Smooth muscle cell (in vitro differentiated cells): ENCODE measurements around the gene SLC10A2. TPM values are rescaled to one million over a fixed set of nuclear protein-coding genes. Genes with fewer than 3 reads are reported as not detected.

Experiments used
- DNase-seq: peaks from one replicate; lab custom pipeline; 2025; ENCODE audit not compliant: unreplicated experiment; lab: John Stamatoyannopoulos, UW
- H2AFZ ChIP-seq: fragments of 200-600 bp; sonication (generic); 2 replicates; pipeline ENCODE4 v1.6.0; 2016; ENCODE audit warnings: antibody characterized with exemption, low read depth, mild to moderate bottlenecking
- H3F3A ChIP-seq: fragments of 200-600 bp; sonication (generic); 2 replicates; pipeline ENCODE4 v1.6.0; 2017; ENCODE audit warnings: antibody characterized with exemption, low read depth
- H3K27ac ChIP-seq: fragments of 200-600 bp; sonication (generic); 2 replicates; pipeline ENCODE4 v1.5.1; 2016; ENCODE audit warnings: low read depth, mild to moderate bottlenecking
- H3K27me3 ChIP-seq: fragments of 200-600 bp; sonication (generic); 2 replicates; pipeline ENCODE4 v1.6.1; 2016; ENCODE audit warnings: low read depth, mild to moderate bottlenecking
- H3K36me3 ChIP-seq: fragments of 200-600 bp; sonication (generic); 2 replicates; pipeline ENCODE4 v1.5.1; 2016; ENCODE audit warnings: low read depth
- H3K4me1 ChIP-seq: fragments of 200-600 bp; sonication (generic); 2 replicates; pipeline ENCODE4 v1.5.1; 2016; ENCODE audit warnings: low read depth
- H3K4me2 ChIP-seq: fragments of 200-600 bp; sonication (generic); 2 replicates; pipeline ENCODE4 v1.6.0; 2016; ENCODE audit warnings: mild to moderate bottlenecking
- H3K4me3 ChIP-seq: fragments of 200-600 bp; sonication (generic); 2 replicates; pipeline ENCODE4 v1.5.1; 2016; ENCODE audit warnings: mild to moderate bottlenecking
- H3K79me2 ChIP-seq: fragments of 200-600 bp; sonication (generic); 2 replicates; pipeline ENCODE4 v1.6.0; 2016; ENCODE audit warnings: low read depth, mild to moderate bottlenecking
- H3K9ac ChIP-seq: fragments of 200-600 bp; sonication (generic); 2 replicates; pipeline ENCODE4 v1.6.0; 2016; ENCODE audit warnings: low read depth
- H3K9me3 ChIP-seq: fragments of 200-600 bp; sonication (generic); replicated peaks from 2 replicates; pipeline ENCODE4 v1.5.1; 2016; ENCODE audit warnings: low read depth
- H4K20me1 ChIP-seq: fragments of 200-600 bp; sonication (generic); 2 replicates; pipeline ENCODE4 v1.6.0; 2016; ENCODE audit warnings: low read depth
- CTCF ChIP-seq: fragments of 200-600 bp; sonication (generic); IDR thresholded peaks from 2 replicates; pipeline ENCODE4 v1.5.1; 2017; ENCODE audit warnings: borderline replicate concordance, mild to moderate bottlenecking, antibody characterized with exemption; ENCODE audit not compliant: insufficient read depth, poor library complexity, severe bottlenecking
- WGBS: methylation state at CpG from one replicate; pipeline ENCODE4 v1.1.7; 2016; ENCODE audit warnings: low lambda C conversion rate; 5-methylcytosine and 5-hydroxymethylcytosine counted together
- polyA plus RNA-seq: library from polyadenylated mRNA; unstranded; fragments of >200 nt; fragmentation: Nextera tagmentation; extraction: Ambion mirVana; gene quantifications from 2 replicates; pipeline ENCODE4 v1.2.1, GENCODE V29; 2016
- total RNA-seq: library from RNA; depleted of rRNA; stranded (reverse); fragments of >200 nt; gene quantifications from 2 replicates; pipeline ENCODE4 v1.2.3, GENCODE V29; 2014

SLC10A2 gene
- total and polyA plus RNA-seq, 2 experiments from 2014 or later: not detected

GRCh38 chr13:102999499-102999898 is 66.7 kb downstream of the SLC10A2 start:
- no peak for TF ChIP-seq CTCF
- H3F3A ChIP-seq: no peaks in the 10 kb centered on the region
- no peaks in the 10 kb centered on the region for H3K4me1 ChIP-seq
- H4K20me1 ChIP-seq: no peaks in the 10 kb centered on the region
- no peak overlapping the region for H3K4me3 ChIP-seq
- no peak overlapping the region for H3K4me2 ChIP-seq
- H2AFZ ChIP-seq: no peak overlapping the region
- H3K9ac ChIP-seq: no peak overlapping the region
- no peaks in the 10 kb centered on the region for H3K9me3 ChIP-seq
- no peak for DNase-seq
- WGBS: 77% methylated on average over 2 of the region's 2 CpGs
- H3K27ac ChIP-seq: no peak overlapping the region
- no peaks in the 10 kb centered on the region for H3K36me3 ChIP-seq
- H3K79me2 ChIP-seq: no peaks in the 10 kb centered on the region
- H3K27me3 ChIP-seq: peaks cover 59% of the 10 kb centered on the region

Other genes with a start within 250 kb of the SLC10A2 start
- 65.2 and 67.6 TPM in 2 replicates for gene ERCC5, start 220.4 kb downstream of the SLC10A2 start, total RNA-seq
- gene ERCC5, start 220.4 kb downstream of the SLC10A2 start, polyA plus RNA-seq: 29.9 and 30.1 TPM in 2 replicates